GM20000 (cell line): ENCODE measurements around the gene RP2.
A peak's percentile ranks its signal among the peaks of the same experiment; 100 is the strongest.

Source experiments
- DNase-seq: peaks from one replicate; pipeline ENCODE4 v3.0.0; 2012; ENCODE audit warnings: low spot score
- TF ChIP-seq, protein P1 (sequence below): IDR thresholded peaks from 2 replicates; pipeline ENCODE4 v1.5.1; 2012; ENCODE audit warnings: mild to moderate bottlenecking, control low read depth; ENCODE audit errors: extremely low read depth, missing control alignments

RP2 gene

GRCh38 chrX:46903458-46904242, 66.8 kb downstream of the RP2 start:
- DNase-seq = peak; percentile 56
- TF ChIP-seq, protein P1, sequence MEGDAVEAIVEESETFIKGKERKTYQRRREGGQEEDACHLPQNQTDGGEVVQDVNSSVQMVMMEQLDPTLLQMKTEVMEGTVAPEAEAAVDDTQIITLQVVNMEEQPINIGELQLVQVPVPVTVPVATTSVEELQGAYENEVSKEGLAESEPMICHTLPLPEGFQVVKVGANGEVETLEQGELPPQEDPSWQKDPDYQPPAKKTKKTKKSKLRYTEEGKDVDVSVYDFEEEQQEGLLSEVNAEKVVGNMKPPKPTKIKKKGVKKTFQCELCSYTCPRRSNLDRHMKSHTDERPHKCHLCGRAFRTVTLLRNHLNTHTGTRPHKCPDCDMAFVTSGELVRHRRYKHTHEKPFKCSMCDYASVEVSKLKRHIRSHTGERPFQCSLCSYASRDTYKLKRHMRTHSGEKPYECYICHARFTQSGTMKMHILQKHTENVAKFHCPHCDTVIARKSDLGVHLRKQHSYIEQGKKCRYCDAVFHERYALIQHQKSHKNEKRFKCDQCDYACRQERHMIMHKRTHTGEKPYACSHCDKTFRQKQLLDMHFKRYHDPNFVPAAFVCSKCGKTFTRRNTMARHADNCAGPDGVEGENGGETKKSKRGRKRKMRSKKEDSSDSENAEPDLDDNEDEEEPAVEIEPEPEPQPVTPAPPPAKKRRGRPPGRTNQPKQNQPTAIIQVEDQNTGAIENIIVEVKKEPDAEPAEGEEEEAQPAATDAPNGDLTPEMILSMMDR = no peak

GRCh38 chrX:46904626-46905025, 67.8 kb downstream of the RP2 start:
- DNase-seq = no peak
- TF ChIP-seq, protein P1 = no peak

DNA sequence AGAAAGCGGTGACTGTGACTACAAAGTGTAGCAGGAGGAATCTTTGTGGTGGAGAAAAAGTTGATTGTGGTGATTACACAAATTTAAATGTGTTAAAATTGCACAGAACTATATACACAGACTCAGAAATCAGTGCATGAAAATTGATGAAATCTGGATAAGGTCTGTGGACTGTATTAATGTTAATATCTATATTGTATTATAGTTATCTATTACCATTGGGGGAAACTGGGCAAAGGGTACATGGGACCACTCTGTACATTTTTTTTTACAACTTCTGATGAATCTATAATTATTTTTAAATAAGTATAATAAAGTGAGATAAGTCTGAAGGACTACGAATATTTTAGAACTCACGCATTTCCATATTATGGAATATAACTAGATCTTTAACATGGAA, 73.6 kb downstream of the RP2 start:
- TF ChIP-seq, protein P1 = no peak
- DNase-seq = no peak

DNA sequence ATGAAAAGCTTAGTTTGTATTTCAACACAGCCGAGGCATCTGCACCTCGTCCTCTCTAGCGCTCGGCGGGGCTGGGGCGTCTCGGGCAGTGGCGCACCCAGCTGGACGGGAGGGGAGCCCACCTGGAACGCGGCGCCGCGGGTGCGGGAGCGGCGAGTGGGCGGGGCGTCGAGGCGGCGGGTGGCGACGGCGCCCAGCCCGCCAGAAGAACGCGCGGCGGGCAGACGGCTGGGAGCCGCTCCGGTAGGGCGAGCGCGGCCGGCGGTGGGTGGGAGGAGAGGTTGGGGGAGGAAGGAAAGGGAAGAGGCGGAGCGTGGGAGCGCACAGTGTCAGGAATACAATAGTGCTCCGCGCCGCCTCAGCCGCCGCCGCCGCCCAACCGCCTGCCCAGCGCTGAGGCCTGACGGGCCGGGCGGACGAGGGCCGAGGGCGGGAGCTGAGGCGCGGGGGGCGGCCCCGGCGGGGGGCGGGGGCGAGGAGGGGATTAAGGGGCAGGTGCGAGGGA, 75.3 kb downstream of the RP2 start, which contains the start of gene JADE3:
TSS of gene JADE3 (plus strand) at position 324 of the 505 bp plus-strand sequence. CDS start 72,474 bp downstream, outside the sequence.
- TF ChIP-seq, protein P1 = no peak
- DNase-seq = peak; percentile 56

DNA sequence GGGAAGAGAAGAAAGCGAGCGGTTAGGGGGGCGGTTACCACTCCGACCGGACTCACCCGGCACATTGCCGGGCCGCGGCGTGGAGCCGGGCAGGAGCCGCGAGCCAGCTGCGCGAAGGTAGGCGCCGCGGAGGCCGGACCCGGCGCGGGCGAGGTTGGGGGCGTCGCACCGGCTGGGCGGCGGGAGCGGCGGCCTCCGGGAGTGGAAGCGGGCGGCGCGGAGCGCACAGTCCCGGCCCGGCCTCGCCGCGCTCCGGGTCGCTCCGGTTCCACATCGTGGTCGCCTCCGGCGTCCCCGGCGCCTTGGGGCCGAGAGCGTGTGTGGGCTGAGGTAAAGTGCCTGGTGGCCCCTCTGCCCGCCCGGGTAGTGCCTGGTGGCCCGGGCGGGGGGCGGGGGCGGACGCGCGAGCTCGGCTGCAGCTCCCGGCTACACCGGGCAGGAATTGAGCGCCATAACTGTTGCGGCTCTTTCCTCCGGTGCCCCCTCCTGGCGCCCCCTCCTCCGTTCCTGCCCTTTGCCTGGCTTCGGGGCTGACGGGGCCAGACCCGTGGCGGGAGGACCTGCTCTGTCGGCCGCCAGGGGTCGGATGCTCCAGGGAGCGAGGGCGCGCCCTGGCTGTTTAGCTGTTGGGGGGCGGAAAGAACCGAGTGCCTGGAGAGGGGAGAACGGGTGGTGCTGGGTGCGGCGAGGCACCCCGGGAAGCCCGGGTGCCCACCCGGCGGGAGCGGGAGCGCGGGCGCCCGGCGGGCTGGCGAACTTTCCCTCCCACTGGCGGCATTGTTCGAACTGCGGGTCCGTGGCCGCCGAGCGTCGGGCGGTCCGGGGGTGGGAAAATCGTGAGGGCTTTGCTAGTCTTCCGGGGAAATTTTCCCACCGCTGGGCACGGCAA, 76.0 kb downstream of the RP2 start:
- peak; percentile 76 for DNase-seq

GRCh38 chrX:46913667-46914066, 76.8 kb downstream of the RP2 start:
- DNase-seq = no peak
- TF ChIP-seq, protein P1 = no peak

More for the DNA sequence above, 76.0 kb downstream of the RP2 start:
- TF ChIP-seq, protein P1 = no peak
